Right renal pelvis (tissue), 4 donors: Measurements from ENCODE around the gene FSD1L. TPM values are rescaled to one million over a fixed set of nuclear protein-coding genes. Genes with fewer than 3 reads are reported as not detected.

Experiments
- DNase-seq, 4 donors: peaks; one replicate each; pipeline ENCODE4 v3.0.0-alpha.2; 2013; ENCODE audit warnings: low read depth in 4 of 4, low spot score in 3 of 4, missing footprints in 1 of 4
- polyA plus RNA-seq, 4 donors: library from polyadenylated mRNA; unstranded; fragments of 120-200 nt; gene quantifications; one replicate each; pipeline ENCODE4 v1.2.1, GENCODE V29; 2013; ENCODE audit not compliant: insufficient read length in 4 of 4

FSD1L gene
- polyA plus RNA-seq = 10 to 100 TPM in 3 of 4 donors, 1 to 10 TPM in 1; 8.4 to 13.3 (median 11.6) TPM

DNA sequence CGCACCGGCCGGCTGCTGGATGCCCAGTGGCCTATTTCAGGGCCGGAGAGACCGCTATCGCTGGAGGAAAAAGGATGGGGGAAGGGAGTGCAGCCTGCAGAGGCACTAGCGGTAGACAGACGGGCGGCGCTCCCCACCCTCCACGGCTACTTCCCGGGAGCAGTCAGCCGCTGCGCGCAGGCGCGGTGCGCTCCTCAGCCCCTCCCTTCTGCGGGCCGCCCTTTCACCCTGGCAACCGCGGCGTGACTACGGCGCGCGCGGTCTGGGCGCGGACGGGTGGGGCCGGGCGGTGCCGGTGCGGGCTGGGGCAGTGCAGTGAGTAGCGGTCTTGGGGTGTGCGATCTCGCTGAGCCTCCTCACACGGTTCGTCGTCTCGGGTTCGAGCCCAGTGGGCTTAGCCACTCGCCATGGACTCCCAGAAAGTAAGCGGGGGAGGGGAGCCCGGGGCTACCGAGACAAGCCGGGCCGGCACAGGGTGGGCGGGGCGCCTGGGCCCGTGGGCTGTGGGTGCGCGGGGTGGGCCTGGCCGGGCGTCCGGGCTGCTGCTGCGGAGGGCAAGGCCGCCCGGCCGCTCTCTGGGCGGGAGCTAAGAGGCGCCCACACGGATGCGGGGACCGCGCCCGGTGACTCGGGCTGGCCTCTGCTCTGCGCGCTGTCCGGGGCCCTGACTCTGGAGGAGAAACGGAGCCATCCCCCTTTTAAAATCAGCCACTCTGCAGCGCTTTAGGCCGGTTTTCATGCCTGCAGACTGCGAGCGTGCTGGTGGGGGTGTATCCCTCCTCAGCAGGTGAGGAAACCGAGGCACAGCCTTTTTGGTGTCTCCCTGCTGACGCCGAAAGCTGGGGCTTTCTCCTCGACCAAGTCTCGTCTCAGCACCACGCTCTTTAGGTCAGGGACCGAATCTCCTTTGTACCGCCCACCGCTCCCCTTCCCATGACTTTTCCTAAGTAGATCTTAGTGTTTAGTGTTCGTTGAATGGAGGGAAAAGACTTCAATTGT, at the start of gene FSD1L:
TSS of gene FSD1L (plus strand) at position 221 of the 999 bp plus-strand sequence. CDS start at position 408, 187 bp downstream.
- peak; percentile 64 to 84 (median 79) for DNase-seq

DNA sequence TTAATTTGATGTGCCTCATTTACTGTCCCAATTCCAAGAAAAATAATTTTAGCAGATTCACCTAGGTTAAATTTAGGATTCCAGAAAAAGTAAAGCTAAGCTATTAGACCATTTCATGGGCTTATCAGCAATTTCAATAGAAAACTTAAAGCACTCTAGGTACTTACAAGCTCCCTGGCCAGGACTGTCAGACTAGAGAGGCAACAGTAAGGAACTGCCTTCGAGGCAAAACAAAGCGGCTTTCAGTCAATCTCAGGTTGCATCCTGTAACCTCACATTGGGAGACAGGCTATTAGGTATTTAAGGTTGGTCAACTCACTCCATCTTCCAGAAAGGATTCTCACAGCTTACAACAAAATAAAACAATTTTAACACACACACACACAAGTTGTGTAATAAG, 48.7 kb upstream of the FSD1L start:
- DNase-seq = no peak

DNA sequence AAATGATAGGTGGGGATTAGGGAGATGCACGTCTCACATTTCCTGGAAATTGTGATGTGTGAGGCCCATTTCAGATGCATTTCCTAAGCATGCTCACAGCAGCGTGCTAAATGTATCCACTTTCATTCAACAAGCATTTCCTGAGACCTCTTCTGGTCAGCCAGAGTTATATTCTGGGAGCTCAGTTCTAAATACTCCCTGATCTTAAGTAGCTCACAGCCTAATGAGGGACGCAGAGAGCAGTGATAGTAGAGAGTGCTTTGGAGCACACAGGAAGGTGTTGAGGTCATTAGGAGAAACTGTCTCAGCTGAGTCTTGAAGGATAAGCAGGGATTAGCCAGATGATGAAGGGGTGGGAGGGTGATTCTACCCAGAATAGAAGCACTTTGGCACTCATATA, 46.2 kb upstream of the FSD1L start:
- DNase-seq = no peak

DNA sequence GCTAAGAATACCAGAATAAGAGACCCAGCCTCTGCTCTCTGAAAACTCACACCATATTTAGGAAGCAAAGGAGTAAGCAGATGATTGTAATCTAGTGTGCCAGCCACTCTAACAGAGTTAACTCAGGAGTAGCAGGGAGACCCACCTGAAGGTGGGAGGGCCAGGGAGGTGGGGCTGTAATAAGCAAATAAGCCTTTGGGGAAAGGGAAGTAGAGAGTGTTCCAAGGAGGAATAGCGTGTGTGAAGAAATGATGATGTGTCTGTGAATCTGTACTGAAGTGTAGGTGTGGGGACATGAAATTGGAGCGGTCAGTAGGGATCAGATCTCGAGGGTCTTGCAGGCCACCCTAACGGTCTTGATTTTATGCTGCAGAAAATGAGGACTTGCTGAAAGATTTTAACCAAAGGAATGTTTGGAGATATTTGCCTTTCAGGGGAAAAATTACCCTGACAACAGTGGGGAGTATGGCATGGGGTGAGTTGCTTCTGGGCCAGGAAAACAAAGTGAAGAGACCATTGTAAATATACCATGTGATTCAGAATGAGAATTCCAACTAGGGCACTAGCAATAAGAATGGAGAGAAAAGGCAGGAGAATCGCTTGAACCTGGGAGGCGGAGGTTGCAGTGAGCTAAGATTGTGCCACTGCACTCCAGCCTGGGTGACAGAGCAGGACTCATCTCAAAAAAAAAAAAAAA, 44.1 kb upstream of the FSD1L start:
- no peak for DNase-seq

DNA sequence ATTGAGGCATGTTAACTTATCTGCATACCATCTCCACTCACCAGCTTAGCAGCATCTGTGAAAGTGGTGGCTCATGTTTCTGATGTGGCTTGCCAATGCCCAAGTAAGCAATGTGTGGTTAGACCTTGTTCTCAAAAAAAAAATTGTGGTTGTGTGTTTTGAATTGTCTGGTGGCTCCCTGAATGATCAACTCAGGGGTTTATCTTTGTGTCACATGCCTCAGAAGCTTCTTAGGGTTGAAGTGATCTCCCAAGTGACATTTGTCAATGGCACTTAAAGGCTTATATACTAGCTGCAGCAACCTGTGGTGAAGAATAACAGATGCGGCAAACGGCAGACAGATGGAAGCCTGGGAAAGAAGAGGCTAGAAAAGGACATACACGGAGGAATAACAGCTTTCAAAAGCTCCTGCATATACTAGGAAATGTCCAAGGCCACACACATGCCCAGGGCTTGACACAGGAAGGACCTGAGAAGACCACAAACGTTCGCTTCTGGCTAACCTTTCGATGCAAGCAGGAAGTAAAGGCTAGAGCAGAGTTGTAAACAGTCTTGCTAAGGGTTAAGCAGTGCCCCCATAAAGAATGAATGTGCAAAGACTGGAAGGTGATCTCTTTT, 42.2 kb upstream of the FSD1L start:
- DNase-seq = no peak

DNA sequence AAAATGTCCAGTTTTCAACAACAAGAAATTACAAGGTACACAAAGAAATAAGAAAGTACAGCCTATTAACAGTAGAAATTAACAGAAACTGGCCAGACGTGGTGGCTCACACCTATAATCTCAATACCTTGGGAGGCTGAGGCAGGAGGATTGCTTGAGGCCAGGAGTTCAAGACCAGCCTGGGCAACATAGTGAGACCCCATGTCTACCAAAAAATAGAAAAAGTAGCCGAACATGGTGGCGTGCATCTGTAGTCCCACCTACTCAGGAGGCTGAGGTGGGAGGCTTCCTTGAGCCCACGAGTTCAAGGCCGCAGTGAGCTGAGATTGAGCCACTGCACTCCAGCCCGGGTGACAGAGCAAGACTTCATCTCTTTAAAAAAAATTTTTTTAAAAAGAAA, 41.5 kb upstream of the FSD1L start:
- DNase-seq = no peak

DNA sequence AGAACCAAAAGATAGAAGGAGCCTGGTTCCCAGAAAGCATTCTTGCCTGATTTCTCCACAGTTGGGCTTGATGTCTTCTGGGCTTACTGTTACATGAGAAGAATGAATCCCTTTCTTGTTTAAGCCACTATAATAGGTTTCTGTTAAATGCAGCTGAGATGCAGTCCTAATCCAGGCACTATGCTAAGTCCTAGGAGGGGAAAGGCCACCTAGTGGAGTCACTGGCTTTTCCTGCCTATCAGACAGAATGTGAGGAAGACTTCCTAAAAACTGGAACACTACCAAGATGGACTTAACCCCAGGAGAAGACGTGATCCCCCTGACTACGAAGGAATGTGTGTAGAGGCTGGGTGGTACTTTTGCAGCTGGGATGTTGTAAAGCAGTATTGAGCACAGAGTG, 34.3 kb upstream of the FSD1L start:
- DNase-seq = peak in 1 of 4 donors; percentile 6

DNA sequence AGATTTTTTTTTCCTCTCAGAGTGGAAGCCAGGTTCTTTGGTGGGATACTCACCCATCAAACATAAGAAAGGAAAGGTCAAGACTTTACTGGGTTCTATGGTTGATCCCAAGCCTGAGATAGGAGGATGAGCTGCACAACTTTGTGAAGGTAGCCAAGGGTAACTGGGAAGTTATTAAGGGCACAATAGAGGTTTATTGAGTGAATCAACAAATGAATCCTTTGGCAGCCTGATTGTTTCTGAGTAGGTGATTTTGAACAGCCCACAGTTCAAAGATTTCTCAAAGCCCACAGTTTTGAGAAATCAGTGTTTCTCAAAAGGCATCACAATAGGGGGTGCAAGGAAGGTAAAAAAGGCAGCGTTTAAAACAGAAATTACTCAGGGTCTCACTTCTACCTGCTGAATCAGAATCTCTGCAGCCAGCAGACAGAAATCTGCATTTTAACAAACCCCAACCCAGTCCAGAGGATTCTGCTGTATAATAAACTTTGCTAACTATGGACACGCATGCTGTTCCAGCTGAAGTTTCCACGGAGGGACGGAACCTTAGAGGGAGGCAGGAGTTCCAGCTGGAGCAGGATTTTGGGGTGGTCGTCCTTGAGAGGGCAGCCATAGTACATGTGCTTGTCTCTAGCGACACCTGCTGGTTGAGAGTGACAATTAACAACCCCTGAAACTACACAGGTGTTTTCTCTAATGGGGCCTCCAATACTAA, 32.7 kb upstream of the FSD1L start:
- DNase-seq = peak; percentile 62 to 74 (median 64)

DNA sequence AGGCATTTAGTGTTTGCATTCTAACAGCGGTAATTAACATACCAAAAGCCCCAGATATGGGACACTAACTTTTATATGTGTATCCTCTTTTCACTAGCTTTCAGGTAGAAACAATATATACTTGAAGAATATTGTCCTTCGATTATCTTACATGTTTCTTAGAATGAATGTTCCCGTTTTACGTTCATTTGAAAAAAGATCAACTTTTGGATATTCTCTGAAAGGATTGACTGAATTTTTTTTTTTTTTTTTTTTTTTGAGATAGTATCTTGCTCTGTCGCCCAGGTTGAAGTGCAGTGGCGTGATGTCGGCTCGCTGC, 32.2 kb upstream of the FSD1L start:
- DNase-seq = no peak

DNA sequence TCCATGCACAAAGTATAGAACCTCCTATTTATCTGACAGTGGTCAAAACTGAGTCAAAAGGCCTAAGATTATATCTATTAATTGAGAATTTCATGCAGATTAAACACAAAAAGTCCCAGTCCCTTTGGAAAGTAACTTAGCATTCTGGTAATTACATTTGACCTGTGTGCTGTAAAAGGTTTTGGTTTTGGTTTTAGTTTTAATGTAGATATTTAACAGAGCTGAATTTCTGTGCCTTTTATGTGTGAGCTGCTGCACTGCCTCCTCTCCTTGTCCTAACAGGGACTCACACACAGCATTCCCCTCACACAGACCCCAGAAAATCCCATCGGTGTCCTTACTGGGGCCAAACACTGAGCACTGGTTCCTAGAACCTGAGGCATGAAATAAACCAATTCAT, 31.0 kb upstream of the FSD1L start:
- DNase-seq = no peak

DNA sequence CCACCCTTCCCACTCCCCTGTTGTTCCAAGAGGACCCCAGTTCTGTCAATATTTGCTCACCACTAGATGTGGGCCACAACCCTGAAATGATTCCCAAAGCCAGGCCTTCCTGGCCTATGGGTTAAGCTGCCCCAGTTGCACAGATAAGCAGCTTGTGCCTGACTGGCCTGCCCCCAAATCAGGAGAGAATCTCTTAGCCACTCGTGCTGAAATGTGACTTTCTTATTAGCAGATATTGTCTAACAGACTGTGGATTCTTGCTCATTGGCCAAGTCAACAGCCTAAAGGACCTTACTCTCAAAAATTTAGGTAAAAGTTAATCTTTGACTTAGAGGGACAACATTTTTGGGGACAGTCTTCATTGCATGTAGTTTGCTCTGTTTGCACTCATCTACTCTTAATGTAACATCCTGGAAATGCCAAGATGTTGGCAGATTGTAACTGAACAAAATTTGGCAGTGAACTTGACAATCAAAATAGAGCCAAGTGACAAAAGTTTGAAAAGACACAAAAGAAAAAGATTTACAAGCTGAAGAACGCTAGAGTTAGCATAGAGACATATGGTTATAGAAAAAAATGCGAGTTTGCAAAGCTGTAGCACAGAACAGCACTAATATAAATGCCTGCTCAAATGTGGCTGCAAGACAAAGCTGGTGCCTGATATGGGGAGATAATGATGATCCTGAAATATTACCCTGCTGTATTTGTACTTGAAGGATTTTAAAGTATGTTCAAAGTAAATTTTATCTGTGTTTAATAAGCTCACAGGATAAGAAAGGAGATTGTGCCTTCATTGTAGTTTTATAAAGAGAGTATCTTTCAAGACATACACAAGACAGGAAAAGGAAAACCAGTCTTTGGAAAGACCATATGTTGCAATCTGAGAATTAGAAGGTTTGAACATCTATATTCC, 29.0 kb upstream of the FSD1L start:
- DNase-seq = no peak

DNA sequence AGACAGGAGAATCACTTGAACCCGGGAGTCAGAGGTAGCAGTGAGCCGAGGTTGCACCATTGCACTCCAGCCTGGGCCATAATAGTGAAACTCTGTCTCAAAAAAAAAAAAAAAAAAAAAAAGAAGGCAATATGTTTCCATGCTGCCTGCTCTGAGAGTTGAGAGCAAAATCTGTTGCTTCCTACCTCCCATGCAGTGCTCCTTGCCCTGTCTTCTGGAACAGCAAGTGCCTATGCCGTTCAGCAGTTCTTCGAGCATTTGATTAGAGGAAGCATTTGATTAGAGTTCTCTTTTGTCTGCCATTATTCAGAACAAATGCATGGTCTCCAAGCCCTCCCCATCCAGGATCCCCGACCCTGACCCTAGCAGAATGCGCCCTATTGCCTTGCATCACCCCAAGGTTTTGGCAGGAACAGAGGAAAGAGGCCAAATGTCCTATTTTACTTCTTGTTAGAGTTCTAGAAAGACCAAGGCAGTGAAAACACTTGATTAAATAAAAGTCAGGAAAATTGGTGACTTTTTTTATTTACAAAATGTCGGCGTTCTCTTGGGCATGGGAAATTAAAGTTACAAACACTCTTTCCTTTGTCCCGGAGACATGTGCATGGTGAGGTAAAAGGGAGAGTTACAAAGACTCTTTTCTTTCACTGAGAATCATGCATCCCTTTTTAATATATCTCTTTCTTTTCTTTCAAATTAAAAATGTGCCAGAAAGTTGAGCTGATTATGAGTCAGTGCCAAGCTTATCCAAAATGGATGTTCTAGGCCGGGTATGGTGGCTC, 27.8 kb upstream of the FSD1L start:
- DNase-seq = no peak

DNA sequence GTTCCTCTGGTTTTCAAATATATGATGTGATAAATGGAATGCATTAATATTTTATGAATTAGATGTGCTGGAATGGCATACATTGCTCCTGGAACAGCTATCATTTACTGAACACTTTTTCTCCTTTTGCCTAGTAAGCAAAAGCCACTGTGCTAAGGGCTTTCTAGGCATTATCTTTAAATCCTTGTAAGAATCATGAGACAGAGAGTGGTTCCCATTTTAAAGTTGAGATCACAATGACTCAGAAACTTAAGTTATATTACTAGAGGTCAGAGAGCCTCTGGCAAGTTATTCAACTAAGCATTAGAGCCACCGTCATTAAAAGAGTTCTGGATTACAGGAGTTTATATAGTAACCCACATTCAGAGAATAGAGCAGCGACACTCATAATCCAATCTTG, 26.7 kb upstream of the FSD1L start:
- DNase-seq = no peak

DNA sequence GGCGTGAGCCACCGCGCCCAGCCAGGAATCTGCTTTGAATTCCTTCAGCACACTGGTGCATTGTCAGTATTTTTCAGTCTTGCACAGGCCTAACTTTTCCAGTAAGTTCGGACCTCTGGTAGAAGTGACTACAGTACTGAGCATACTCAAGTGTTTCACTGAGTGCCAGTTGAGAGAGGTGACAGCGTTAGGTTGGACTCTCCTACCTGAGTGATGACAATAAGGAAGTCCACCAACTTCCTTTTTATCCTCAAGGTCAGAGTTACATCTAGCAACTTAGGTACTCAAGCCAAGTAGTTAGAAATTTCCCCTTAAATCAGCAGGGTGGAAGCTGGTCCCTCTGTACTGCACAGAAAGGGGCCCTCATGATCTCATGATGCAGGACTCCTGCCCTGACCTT, 26.0 kb upstream of the FSD1L start:
- no peak for DNase-seq

DNA sequence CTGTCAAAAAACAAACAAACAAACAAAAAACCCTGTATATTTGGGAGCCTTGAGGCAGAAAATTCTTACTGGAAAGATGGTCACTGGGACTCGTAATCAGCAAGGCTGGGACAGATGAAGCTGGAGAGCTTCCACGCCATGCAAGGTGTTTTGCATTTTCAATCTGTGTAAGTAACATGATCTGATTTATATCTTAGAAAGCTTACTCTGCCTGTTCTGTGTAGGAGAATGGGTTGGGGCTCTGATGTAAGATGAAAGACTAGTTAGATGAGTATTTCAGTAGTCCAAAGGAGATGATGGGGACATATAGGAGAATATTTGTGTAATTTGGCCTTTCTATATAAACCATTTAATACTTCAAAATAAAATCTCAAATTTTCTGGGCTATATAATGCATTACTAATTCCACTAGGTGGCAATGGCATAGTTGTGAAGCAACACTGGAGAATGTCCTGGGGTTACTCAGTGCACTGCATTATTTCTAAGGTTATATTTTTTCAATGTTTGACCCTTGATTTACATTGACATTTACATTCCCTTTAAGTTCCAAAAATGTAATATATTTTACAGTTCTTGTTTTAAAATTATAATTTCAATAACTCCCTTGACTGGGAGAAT, 21.9 kb upstream of the FSD1L start:
- DNase-seq = no peak

DNA sequence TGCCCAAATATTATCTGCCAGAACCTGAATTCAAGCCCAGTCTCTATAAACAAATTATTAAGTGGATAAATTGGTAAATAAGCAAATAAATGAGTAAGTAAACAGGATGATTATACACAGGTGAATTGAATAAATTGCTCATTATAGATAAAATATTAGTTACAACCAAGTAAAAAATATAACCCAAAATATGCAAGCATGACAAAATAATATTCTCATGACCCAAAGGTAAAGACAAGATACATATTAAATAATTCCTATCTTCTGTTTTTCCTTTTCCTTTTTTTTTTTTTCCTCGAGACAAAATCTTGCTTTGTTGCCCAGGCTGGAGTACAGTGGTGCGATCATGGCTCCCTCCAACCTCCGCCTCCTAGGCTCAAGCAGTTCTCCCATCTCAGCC, 21.2 kb upstream of the FSD1L start:
- no peak for DNase-seq

DNA sequence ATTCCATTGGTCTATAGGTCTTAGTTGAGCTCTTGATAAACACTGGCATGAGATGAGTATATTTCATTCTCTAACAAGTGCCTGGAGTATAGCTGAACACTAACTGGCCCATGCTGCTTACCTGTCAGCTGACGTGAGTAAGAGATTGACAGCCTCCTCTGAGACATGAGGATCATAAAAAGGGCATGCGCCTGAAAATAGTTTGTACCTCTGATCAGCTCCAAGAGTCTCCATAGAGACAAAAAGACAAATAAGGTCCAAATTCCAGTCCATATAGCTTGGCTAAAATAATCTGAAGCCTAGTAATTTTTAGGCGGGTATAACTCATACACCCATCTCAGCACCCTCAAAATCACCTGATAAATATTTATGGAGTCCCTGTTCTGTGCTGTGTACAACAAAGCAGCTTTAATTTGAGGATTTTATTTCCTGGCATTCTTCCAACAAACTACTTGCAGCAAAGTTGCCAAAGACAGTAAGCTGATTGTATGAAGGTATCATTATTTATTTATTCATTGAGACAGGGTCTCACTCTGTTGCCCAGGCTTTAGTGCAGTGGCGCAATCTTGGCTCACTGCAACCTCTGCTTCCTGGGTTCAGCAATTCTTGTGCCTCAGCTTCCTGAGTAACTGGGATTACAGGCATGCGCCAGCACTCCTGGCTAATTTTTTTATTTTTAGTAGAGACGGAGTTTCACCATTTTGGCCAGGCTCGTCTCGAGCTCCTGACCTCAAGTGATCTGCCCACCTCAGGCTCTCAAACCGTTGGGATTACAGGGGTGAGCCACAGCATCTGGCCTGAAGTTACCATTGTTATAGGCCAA, 16.2 kb upstream of the FSD1L start:
- DNase-seq = no peak
